ENCODE measurements around the gene LEMD2.

LEMD2 gene

GRCh38 chr6:33816911-33817310 is 28.0 kb upstream of the LEMD2 start:
- no peak for TF ChIP-seq CTCF (IDR thresholded peaks at IDR 0.05; ENCODE audit: low read depth, low read length)
- H3K4me3 ChIP-seq (ENCODE audit: low read depth, low read length) = no peak overlapping the region

GRCh38 chr6:33815854-33816253 is 26.9 kb upstream of the LEMD2 start:
- H3K4me3 ChIP-seq (ENCODE audit: low read depth, low read length) = no peak overlapping the region

GRCh38 chr6:33813990-33814985 is 25.4 kb upstream of the LEMD2 start:
- TF ChIP-seq CTCF (IDR thresholded peaks at IDR 0.05; ENCODE audit: low read depth, low read length) = no peak
- H3K4me3 ChIP-seq (ENCODE audit: low read depth, low read length) = no peak overlapping the region

More at GRCh38 chr6:33815854-33816253, 26.9 kb upstream of the LEMD2 start:
- no peak for TF ChIP-seq CTCF (IDR thresholded peaks at IDR 0.05; ENCODE audit: low read depth, low read length)

- no peak overlapping the region for H3K4me3 ChIP-seq (ENCODE audit: low read depth, low read length)
Measured at GRCh38 chr6:33813246-33813904, 24.4 kb upstream of the LEMD2 start.

GRCh38 chr6:33812669-33813068 is 23.7 kb upstream of the LEMD2 start:
- no peak overlapping the region for H3K4me3 ChIP-seq (ENCODE audit: low read depth, low read length)

More at GRCh38 chr6:33813246-33813904, 24.4 kb upstream of the LEMD2 start:
- no peak for TF ChIP-seq CTCF (IDR thresholded peaks at IDR 0.05; ENCODE audit: low read depth, low read length)

GRCh38 chr6:33809594-33809993 is 20.7 kb upstream of the LEMD2 start:
- no peak for TF ChIP-seq CTCF (IDR thresholded peaks at IDR 0.05; ENCODE audit: low read depth, low read length)
- no peak overlapping the region for H3K4me3 ChIP-seq (ENCODE audit: low read depth, low read length)

More at GRCh38 chr6:33812669-33813068, 23.7 kb upstream of the LEMD2 start:
- TF ChIP-seq CTCF (IDR thresholded peaks at IDR 0.05; ENCODE audit: low read depth, low read length) = 0 out of 2 replicates have a peak, but pooled peaks have one; percentile 16

Data from WI38 (cell line).